Measurements from ENCODE around the gene PCBP3.
"Not testable (repeated sequence)": the region's sequence is repeated elsewhere in the genome, so short reads cannot be mapped to it uniquely, and the experiment has no call there.

PCBP3 gene

GRCh38 chr21:45643021-45643980 is at the start of gene PCBP3:
Gene PCBP3 (plus strand): TSS chr21:45643725. CDS start chr21:45850086, 206,361 bp downstream.
- DNase-seq (ENCODE audit: low read depth in 2 of 2): peak; percentile 72 to 81

GRCh38 chr21:45594721-45595489 is 48.6 kb upstream of the PCBP3 start:
- DNase-seq (ENCODE audit: low read depth in 2 of 2): no peak

GRCh38 chr21:45595574-45596295 is 47.8 kb upstream of the PCBP3 start:
- DNase-seq (ENCODE audit: low read depth in 2 of 2): no peak

- DNase-seq (ENCODE audit: low read depth in 2 of 2): peak; percentile 65 to 72
Measured at GRCh38 chr21:45596704-45597318, 46.7 kb upstream of the PCBP3 start.

GRCh38 chr21:45598109-45598508 is 45.4 kb upstream of the PCBP3 start:
- no peak for DNase-seq (ENCODE audit: low read depth in 2 of 2)

- no peak for DNase-seq (ENCODE audit: low read depth in 2 of 2)
Measured at GRCh38 chr21:45598666-45599065, 44.9 kb upstream of the PCBP3 start.

- no peak for DNase-seq (ENCODE audit: low read depth in 2 of 2)
Measured at GRCh38 chr21:45599146-45599581, 44.4 kb upstream of the PCBP3 start.

- DNase-seq (ENCODE audit: low read depth in 2 of 2): no peak
Measured at GRCh38 chr21:45600248-45600647, 43.3 kb upstream of the PCBP3 start.

- no peak for DNase-seq (ENCODE audit: low read depth in 2 of 2)
Measured at GRCh38 chr21:45601551-45601950, 42.0 kb upstream of the PCBP3 start.

- no peak for DNase-seq (ENCODE audit: low read depth in 2 of 2)
Measured at GRCh38 chr21:45602106-45602505, 41.4 kb upstream of the PCBP3 start.

- no peak for DNase-seq (ENCODE audit: low read depth in 2 of 2)
Measured at GRCh38 chr21:45603481-45603880, 40.0 kb upstream of the PCBP3 start.

- not testable (repeated sequence) for DNase-seq (ENCODE audit: low read depth in 2 of 2)
Measured at GRCh38 chr21:45604681-45605080, 38.8 kb upstream of the PCBP3 start.

- DNase-seq (ENCODE audit: low read depth in 2 of 2): no peak
Measured at GRCh38 chr21:45607021-45607908, 36.3 kb upstream of the PCBP3 start.

GRCh38 chr21:45607909-45608295 is 35.6 kb upstream of the PCBP3 start:
- DNase-seq (ENCODE audit: low read depth in 2 of 2): no peak

- DNase-seq (ENCODE audit: low read depth in 2 of 2): not testable (repeated sequence)
Measured at GRCh38 chr21:45608747-45609470, 34.6 kb upstream of the PCBP3 start.

- not testable (repeated sequence) for DNase-seq (ENCODE audit: low read depth in 2 of 2)
Measured at GRCh38 chr21:45609616-45610015, 33.9 kb upstream of the PCBP3 start.

GRCh38 chr21:45611296-45611695 is 32.2 kb upstream of the PCBP3 start:
- no peak for DNase-seq (ENCODE audit: low read depth in 2 of 2)

- DNase-seq (ENCODE audit: low read depth in 2 of 2): no peak
Measured at GRCh38 chr21:45611939-45612664, 31.4 kb upstream of the PCBP3 start.

- not testable (repeated sequence) for DNase-seq (ENCODE audit: low read depth in 2 of 2)
Measured at GRCh38 chr21:45612665-45613019, 30.9 kb upstream of the PCBP3 start.

All from activated CD8-positive, alpha-beta memory T cell treated with anti-CD3 and anti-CD28 coated beads for 4 hours (primary cell).